NB4 (cell line): ENCODE data around the gene FPGT.

Source experiments
- MYC ChIP-seq: IDR thresholded peaks from 2 replicates; pipeline ENCODE4 v1.6.1; 2011; ENCODE audit warnings: low read depth, low read length
- POLR2A ChIP-seq: IDR thresholded peaks from 2 replicates; pipeline ENCODE4 v1.6.1; 2011; ENCODE audit warnings: mild to moderate bottlenecking; ENCODE audit not compliant: insufficient read length; ENCODE audit errors: extremely low read depth
- TF ChIP-seq, protein P1 (sequence below): IDR thresholded peaks from one replicate; pipeline ENCODE4 v1.5.1; 2012; ENCODE audit warnings: low read depth, low read length
- TF ChIP-seq, protein P2 (sequence below): IDR thresholded peaks from 2 replicates; pipeline ENCODE4 v1.6.1; 2011; ENCODE audit warnings: low read depth, low read length

DNA sequence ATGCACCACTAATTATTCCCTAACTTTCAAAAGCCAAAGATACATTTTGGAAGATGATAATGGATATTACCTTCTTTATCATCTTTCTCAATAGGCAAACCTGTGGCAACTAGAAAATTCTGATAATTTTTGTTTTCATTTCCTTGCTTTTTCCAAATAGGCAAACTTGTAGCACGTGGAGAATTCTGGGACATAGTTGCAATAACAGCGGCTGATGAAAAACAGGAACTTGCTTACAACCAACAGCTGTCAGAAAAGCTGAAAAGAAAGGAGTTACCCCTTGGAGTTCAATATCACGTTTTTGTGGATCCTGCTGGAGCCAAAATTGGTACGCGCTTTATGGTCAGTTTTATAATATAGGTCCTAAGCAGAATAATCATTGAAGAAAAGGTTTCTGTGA is 1.5 kb downstream of the FPGT start:
- TF ChIP-seq, protein P1, sequence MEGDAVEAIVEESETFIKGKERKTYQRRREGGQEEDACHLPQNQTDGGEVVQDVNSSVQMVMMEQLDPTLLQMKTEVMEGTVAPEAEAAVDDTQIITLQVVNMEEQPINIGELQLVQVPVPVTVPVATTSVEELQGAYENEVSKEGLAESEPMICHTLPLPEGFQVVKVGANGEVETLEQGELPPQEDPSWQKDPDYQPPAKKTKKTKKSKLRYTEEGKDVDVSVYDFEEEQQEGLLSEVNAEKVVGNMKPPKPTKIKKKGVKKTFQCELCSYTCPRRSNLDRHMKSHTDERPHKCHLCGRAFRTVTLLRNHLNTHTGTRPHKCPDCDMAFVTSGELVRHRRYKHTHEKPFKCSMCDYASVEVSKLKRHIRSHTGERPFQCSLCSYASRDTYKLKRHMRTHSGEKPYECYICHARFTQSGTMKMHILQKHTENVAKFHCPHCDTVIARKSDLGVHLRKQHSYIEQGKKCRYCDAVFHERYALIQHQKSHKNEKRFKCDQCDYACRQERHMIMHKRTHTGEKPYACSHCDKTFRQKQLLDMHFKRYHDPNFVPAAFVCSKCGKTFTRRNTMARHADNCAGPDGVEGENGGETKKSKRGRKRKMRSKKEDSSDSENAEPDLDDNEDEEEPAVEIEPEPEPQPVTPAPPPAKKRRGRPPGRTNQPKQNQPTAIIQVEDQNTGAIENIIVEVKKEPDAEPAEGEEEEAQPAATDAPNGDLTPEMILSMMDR, result no peak
- TF ChIP-seq POLR2A (no peak), MYC (no peak)
- TF ChIP-seq, protein P2, sequence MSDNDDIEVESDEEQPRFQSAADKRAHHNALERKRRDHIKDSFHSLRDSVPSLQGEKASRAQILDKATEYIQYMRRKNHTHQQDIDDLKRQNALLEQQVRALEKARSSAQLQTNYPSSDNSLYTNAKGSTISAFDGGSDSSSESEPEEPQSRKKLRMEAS, result peak; percentile 69; the same call in 1 of the 2 replicates
